GM12891 (cell line): Measurements from ENCODE around the gene FREM1.

ENCODE experiments used
- POLR2A ChIP-seq: IDR thresholded peaks from 2 replicates; pipeline ENCODE4 v1.6.1; 2011; ENCODE audit warnings: low read depth, low read length, control low read depth
- POLR2AphosphoS5 ChIP-seq: IDR thresholded peaks from 2 replicates; pipeline ENCODE4 v1.6.1; 2011; ENCODE audit warnings: low read depth, low read length, control low read depth
- SPI1 ChIP-seq: IDR thresholded peaks from 2 replicates; pipeline ENCODE4 v1.6.1; 2011; ENCODE audit warnings: low read depth, low read length, control low read depth
- TAF1 ChIP-seq: IDR thresholded peaks from 2 replicates; pipeline ENCODE4 v1.6.1; 2011; ENCODE audit warnings: low read depth, low read length, control low read depth

DNA sequence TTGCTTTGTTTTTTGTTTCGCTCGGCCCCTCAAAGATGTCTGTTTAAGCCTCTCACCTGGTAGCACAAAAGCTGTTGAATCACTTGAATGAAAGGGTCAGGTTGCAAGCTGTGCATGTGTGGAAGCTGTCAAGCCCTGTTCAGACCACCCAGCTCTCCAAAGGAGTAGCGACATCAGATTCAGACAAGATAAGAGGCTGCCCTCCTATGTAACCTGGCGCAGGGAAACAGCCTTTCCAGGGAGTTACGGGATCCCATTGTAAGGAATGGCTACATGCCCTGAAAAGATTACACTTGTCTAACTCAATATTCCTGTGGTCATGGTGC is 2.9 kb downstream of the FREM1 start:
- TF ChIP-seq POLR2AphosphoS5 = no peak
- no peak for TF ChIP-seq POLR2A
- TF ChIP-seq SPI1 = no peak
- TF ChIP-seq TAF1 = no peak
